ENCODE results near the gene LPP. TPM values are rescaled to one million over a fixed set of nuclear protein-coding genes. Genes with fewer than 3 reads are reported as not detected.

The LPP gene
- total and polyA plus RNA-seq, 2 of the 4 experiments (the other 2 are of a cell fraction) = 16.0 to 130 TPM

DNA sequence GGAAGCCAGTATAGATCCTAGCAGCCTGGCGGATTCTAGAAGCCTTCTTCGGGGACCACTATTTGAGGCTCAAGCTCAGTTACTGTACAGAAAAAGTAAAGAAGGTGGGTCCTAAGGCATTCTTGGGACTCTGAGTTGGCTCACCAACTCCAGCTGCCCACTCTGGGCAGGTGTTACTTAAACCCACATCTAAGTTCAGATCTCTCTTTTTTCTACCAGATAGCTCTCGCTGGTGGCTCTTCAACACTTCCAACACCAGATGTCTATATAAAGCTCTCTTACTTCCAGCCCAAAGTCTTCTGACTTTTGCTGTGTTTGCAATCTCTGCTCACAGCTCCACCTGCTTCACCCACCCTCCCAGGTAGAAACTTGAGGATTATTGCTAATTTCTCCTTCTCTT lies 785.0 kb downstream of the LPP start:
- Histone ChIP-seq H2AK9ac (replicated peaks; ENCODE audit: low read depth, low read length, poor library complexity) (no peak overlapping the region), H4K91ac (ENCODE audit: insufficient read depth, low read depth, low read length) (no peak overlapping the region), H3K4me2 (ENCODE audit: low read depth, low read length) (no peak overlapping the region), H4K5ac (ENCODE audit: low read depth, low read length) (no peak overlapping the region), H2BK120ac (ENCODE audit: low read depth, low read length) (no peak overlapping the region), H3K9me1 (ENCODE audit: insufficient read depth, low read length) (no peaks in the 10 kb centered on the region), H3K4me1 (ENCODE audit: control insufficient read depth, insufficient read depth, low read length) (0 out of 2 replicates have a peak, but pooled peaks cover 2% of the 10 kb centered on the region), H3K4me3 (ENCODE audit: insufficient read depth, low read depth, low read length) (no peak overlapping the region), H3K27me3 (ENCODE audit: control insufficient read depth, insufficient read depth, low read length) (no peaks in the 10 kb centered on the region), H3K9ac (ENCODE audit: low read depth, low read length) (no peak overlapping the region), H3K4ac (ENCODE audit: low read depth, low read length) (no peak overlapping the region), H3K9me3 (ENCODE audit: control insufficient read depth, insufficient read depth, low read length) (no peaks in the 10 kb centered on the region), H4K20me1 (ENCODE audit: insufficient read depth, low read length) (no peaks in the 10 kb centered on the region), H2BK20ac (ENCODE audit: low read depth, low read length) (no peak overlapping the region), H2BK15ac (ENCODE audit: low read depth, low read length) (no peak overlapping the region), H3K14ac (replicated peaks; ENCODE audit: low read depth, low read length) (no peak overlapping the region), H2AFZ (replicated peaks; ENCODE audit: low read length, poor library complexity) (no peak overlapping the region), H2AK5ac (ENCODE audit: low read depth, low read length) (no peak overlapping the region), H2BK5ac (ENCODE audit: low read depth, low read length, poor library complexity, severe bottlenecking) (no peak overlapping the region), H3K56ac (ENCODE audit: extremely low read depth, insufficient read depth, low read length) (no peak overlapping the region), H3K27ac (ENCODE audit: insufficient read depth, low read length) (no peak overlapping the region), H3K18ac (ENCODE audit: low read depth, low read length) (no peak overlapping the region), H4K8ac (ENCODE audit: low read depth in 2 of 2, low read length in 2 of 2) (no peak overlapping the region), H3K36me3 (ENCODE audit: control insufficient read depth, insufficient read depth, low read length) (no peaks in the 10 kb centered on the region), H3K23ac (ENCODE audit: low read depth, low read length) (no peak overlapping the region), H3K79me1 (ENCODE audit: low read depth in 1 of 2, low read length in 2 of 2) (no peaks in the 10 kb centered on the region)
- POLR2A ChIA-PET (ENCODE audit: unreplicated experiment) = no interaction called here
- CTCF ChIA-PET = no interaction called here
- in situ Hi-C loops (cut with MboI; ENCODE audit: low sequenced_read_pairs) = no loop called here
- no peak for ATAC-seq (ENCODE audit: low read depth)
- dilution Hi-C loops (cut with HindIII; ENCODE audit: low sequenced_read_pairs, unreplicated experiment) = no loop called here
- WGBS, 2 experiments (ENCODE audit: extremely low coverage in 2 of 2, insufficient read length in 1 of 2) = 100% methylated on average over 1 of the region's 3 CpGs; no CpG with 5 or more reads in 1 of the 2 experiments
- no TSS peak for BruUV-seq (replicated peaks)
- no peak for DNase-seq
- intact Hi-C loops (cut with micrococcal nuclease) = no loop called here
- TF ChIP-seq MAZ (IDR thresholded peaks at IDR 0.05; ENCODE audit: borderline replicate concordance, low read depth, low read length) (no peak), RFX5 (IDR thresholded peaks at IDR 0.05; ENCODE audit: low read depth, low read length) (no peak), NFE2L2 (IDR thresholded peaks at IDR 0.05; ENCODE audit: low read depth, low read length) (no peak), RCOR1 (IDR thresholded peaks at IDR 0.05; ENCODE audit: insufficient replicate concordance, low read length) (no peak), CTCF (conservative IDR thresholded peaks at IDR 0.05; ENCODE audit: low read depth, low read length) (no peak), POLR2A (IDR thresholded peaks at IDR 0.05; ENCODE audit: low read depth, low read length) (no peak), FOS (IDR thresholded peaks at IDR 0.05; ENCODE audit: low read depth, low read length) (no peak), SMC3 (IDR thresholded peaks at IDR 0.05; ENCODE audit: low read depth, low read length) (no peak)
- TF ChIP-seq, protein P1, sequence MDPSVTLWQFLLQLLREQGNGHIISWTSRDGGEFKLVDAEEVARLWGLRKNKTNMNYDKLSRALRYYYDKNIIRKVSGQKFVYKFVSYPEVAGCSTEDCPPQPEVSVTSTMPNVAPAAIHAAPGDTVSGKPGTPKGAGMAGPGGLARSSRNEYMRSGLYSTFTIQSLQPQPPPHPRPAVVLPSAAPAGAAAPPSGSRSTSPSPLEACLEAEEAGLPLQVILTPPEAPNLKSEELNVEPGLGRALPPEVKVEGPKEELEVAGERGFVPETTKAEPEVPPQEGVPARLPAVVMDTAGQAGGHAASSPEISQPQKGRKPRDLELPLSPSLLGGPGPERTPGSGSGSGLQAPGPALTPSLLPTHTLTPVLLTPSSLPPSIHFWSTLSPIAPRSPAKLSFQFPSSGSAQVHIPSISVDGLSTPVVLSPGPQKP (IDR thresholded peaks at IDR 0.05; ENCODE audit: borderline replicate concordance, low read depth, low read length) = no peak
